ENCODE data around the gene BATF2. TPM values are rescaled to one million over a fixed set of nuclear protein-coding genes. Genes with fewer than 3 reads are reported as not detected.

The BATF2 gene
- total RNA-seq, 2 experiments from 2014 or later: not detected

DNA sequence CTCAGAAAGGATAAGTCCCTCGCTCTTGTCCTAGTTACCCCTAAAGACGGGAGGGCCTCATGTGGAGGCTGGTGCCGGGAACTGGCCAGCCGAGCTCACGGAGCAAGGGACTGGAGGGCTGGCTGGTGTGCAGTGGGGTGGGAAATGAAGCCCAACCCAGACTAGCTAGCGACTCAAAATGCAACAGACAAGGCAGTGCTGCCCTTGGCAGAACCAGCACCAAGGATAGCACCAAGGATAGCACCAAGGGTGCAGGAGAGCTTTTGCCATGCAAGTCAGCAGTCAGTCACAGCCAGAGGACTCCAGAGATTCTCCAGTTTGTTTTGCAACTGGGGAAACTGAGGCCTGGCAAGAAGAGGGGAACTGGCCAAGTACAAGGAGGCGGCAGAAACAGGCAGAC is 6.5 kb upstream of the BATF2 start:
- no peak overlapping the region for H3K4me3 Mint-ChIP-seq
- POLR2A ChIA-PET: no interaction called here
- no peak overlapping the region for H3K27ac Mint-ChIP-seq
- H3K4me1 Mint-ChIP-seq (ENCODE audit: low read depth): peaks cover 7% of the 10 kb centered on the region
- DNase-seq: no peak
- no peaks in the 10 kb centered on the region for H3K36me3 Mint-ChIP-seq (ENCODE audit: low read depth)
- no peaks in the 10 kb centered on the region for H3K27me3 Mint-ChIP-seq
- H3K9me3 Mint-ChIP-seq: no peaks in the 10 kb centered on the region
- intact Hi-C loops (cut with micrococcal nuclease): no loop called here
- ATAC-seq: no peak
- CTCF ChIA-PET: interaction anchor here (0.7 to 2.5 kb wide), 3 partner anchors 9 to 11 kb away, joined by 3 to 11 read pairs (median 3); partner anchors contain the start of gene ARL2
- TF ChIP-seq, protein P1, sequence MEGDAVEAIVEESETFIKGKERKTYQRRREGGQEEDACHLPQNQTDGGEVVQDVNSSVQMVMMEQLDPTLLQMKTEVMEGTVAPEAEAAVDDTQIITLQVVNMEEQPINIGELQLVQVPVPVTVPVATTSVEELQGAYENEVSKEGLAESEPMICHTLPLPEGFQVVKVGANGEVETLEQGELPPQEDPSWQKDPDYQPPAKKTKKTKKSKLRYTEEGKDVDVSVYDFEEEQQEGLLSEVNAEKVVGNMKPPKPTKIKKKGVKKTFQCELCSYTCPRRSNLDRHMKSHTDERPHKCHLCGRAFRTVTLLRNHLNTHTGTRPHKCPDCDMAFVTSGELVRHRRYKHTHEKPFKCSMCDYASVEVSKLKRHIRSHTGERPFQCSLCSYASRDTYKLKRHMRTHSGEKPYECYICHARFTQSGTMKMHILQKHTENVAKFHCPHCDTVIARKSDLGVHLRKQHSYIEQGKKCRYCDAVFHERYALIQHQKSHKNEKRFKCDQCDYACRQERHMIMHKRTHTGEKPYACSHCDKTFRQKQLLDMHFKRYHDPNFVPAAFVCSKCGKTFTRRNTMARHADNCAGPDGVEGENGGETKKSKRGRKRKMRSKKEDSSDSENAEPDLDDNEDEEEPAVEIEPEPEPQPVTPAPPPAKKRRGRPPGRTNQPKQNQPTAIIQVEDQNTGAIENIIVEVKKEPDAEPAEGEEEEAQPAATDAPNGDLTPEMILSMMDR (IDR thresholded peaks at IDR 0.05): no peak

DNA sequence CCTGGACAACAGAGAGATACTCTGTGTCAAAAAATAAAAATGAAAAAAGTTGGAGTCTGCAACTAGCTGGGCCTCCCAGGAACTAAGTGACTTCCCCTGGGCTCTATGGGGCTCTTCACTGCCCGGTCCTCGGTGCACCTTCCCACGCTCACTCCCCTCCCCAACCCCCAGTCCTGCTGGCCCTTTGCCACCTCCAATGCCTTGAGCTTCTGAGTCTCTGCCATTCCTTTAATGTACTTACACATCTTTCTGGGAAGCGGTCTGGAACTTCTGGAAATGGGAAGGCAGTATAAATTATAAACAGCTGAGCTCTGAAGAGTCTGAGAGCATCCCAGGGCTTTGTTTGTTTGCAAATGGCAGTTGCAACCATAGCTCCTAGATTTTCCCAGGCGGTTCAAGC is 5.9 kb upstream of the BATF2 start:
- no peak for ATAC-seq
- H3K4me1 Mint-ChIP-seq (ENCODE audit: low read depth): peaks cover 10% of the 10 kb centered on the region
- TF ChIP-seq, protein P1 (IDR thresholded peaks at IDR 0.05): no peak

DNA sequence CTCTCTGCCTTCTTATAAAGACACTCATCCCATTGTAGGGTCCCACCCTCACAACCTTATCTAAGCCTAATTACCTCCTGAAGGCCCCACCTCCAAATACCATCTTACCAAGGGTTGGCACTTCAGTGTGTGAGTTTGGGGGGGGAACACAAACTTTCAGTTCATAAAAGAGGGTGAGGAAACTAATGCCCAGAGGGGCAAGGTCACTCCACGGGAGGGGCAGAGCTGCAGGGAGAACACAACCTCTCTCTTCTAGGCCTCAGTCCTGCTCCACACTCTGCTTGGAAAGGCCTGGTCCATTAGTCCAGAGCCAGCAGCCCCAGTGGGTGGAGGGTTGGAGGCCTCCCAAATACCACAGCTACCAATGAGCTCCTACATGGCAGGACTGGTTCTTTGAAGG is 2.7 kb upstream of the BATF2 start:
- TF ChIP-seq, protein P1 (IDR thresholded peaks at IDR 0.05): no peak
- Mint-ChIP-seq H3K9me3 (no peaks in the 10 kb centered on the region), H3K4me1 (ENCODE audit: low read depth) (peaks cover 15% of the 10 kb centered on the region), H3K27ac (peak overlapping the region; percentile 25), H3K27me3 (peaks cover 4% of the 10 kb centered on the region), H3K4me3 (no peak overlapping the region), H3K36me3 (ENCODE audit: low read depth) (no peaks in the 10 kb centered on the region)
- CTCF ChIA-PET: no interaction called here
- ATAC-seq (no peak), DNase-seq (no peak)
- intact Hi-C loops (cut with micrococcal nuclease): no loop called here
- POLR2A ChIA-PET: interaction anchor here (0.7 kb wide), 1 partner anchor 18 kb away, joined by 3 read pairs; no protein-coding TSS in a partner anchor

More for the DNA sequence above, 5.9 kb upstream of the BATF2 start:
- no peak for DNase-seq
- H3K27ac Mint-ChIP-seq: no peak overlapping the region
- ChIA-PET CTCF (interaction anchor here (0.7 to 2.5 kb wide), 2 partner anchors 10 to 11 kb away, joined by 3 to 11 read pairs; partner anchors contain the start of gene ARL2), POLR2A (no interaction called here)
- no peaks in the 10 kb centered on the region for H3K27me3 Mint-ChIP-seq
- H3K4me3 Mint-ChIP-seq: no peak overlapping the region
- no peaks in the 10 kb centered on the region for H3K9me3 Mint-ChIP-seq
- intact Hi-C loops (cut with micrococcal nuclease): no loop called here
- H3K36me3 Mint-ChIP-seq (ENCODE audit: low read depth): no peaks in the 10 kb centered on the region

DNA sequence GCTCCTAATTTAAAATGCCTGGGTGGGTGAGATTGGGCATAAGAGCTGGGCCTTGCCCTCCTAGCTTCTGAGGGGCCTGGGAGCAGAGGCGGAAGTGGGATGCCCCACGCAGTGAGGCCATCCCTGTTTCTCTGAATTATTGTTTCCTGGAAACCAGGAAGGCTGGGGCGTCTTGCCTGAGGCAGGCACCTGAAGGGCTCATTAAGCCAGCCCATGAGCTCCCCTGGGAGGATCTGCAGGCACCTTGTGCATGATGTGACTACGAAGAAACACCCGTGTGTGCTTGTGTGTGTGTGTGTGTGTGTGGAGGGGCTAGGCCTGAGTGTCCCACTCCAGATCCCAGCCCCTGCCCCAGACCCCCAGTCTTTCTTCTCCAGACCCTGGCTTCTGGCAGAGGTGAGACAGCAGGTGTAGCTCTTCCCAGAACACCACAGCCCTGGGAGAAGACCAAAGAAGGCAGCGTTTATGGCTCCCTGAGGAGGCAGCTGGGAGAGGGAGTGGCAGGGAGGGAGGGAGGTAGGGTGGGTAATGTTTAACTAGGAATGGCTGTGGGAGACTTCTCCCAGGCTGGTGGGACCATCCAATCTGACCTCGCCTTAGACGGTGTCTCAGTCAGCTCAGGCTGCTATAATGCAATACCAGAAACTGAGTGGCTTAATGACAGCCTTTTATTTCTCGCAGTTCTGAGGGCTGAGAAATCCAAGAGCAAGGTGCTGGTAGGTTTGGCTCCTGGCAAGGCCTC is 2.1 kb upstream of the BATF2 start:
- peak overlapping the region; percentile 33 for H3K4me3 Mint-ChIP-seq
- intact Hi-C loops (cut with micrococcal nuclease): no loop called here
- ChIA-PET POLR2A (interaction anchor here (0.6 to 1.4 kb wide), 2 partner anchors 14 to 252 kb away, joined by 3 read pairs; no protein-coding TSS in a partner anchor), CTCF (interaction anchor here (0.9 kb wide), 1 partner anchor 331 kb away, joined by 4 read pairs; no protein-coding TSS in a partner anchor)
- TF ChIP-seq, protein P1 (IDR thresholded peaks at IDR 0.05): no peak
- ATAC-seq (peak; percentile 54), DNase-seq (peak; percentile 21)
- no peaks in the 10 kb centered on the region for H3K36me3 Mint-ChIP-seq (ENCODE audit: low read depth)
- H3K9me3 Mint-ChIP-seq: no peaks in the 10 kb centered on the region
- H3K27ac Mint-ChIP-seq: peak overlapping the region; percentile 81
- H3K27me3 Mint-ChIP-seq: peaks cover 6% of the 10 kb centered on the region
- peaks cover 15% of the 10 kb centered on the region for H3K4me1 Mint-ChIP-seq (ENCODE audit: low read depth)

DNA sequence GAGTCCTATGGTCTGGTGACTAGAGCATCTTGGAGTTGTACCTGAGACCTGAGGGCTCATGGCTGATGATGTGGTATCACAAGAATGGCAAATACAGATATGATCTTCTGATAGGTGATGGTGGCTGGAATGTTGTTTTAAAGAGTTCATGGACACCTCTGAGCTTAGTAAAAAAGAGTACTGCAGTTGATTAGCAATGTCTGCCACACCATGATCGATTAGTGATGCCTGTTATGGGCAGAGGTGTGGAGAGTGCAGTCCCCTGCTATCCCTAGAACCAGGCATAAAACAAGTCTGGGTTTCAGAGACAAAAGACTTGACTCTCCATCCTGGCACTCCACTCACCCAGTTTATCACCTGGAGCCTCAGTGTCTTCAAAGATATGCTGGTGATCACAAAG is 1.4 kb upstream of the BATF2 start:
- H3K36me3 Mint-ChIP-seq (ENCODE audit: low read depth): no peaks in the 10 kb centered on the region
- intact Hi-C loops (cut with micrococcal nuclease): no loop called here
- ChIA-PET POLR2A (interaction anchor here (1.2 to 1.4 kb wide), 2 partner anchors 14 to 180 kb away, joined by 3 read pairs; no protein-coding TSS in a partner anchor), CTCF (interaction anchor here (0.9 to 1.6 kb wide), 3 partner anchors 16 to 332 kb away, joined by 3 to 5 read pairs (median 4); partner anchors contain the start of gene ARL2)
- peaks cover 15% of the 10 kb centered on the region for H3K4me1 Mint-ChIP-seq (ENCODE audit: low read depth)
- DNase-seq (peak; percentile 31), ATAC-seq (peak; percentile 60)
- TF ChIP-seq, protein P1 (IDR thresholded peaks at IDR 0.05): no peak
- peak overlapping the region; percentile 33 for H3K4me3 Mint-ChIP-seq
- H3K27me3 Mint-ChIP-seq: peaks cover 6% of the 10 kb centered on the region
- no peaks in the 10 kb centered on the region for H3K9me3 Mint-ChIP-seq
- H3K27ac Mint-ChIP-seq: peak overlapping the region; percentile 81
